Measurements from ENCODE around the gene IGSF8.

Gene IGSF8

GRCh38 chr1:160098852-160099561, 588 bp upstream of the IGSF8 start:
- H3K27me3 ChIP-seq (replicated peaks in 2 of 5; ENCODE audit: control insufficient read depth in 4 of 5, insufficient read depth in 5 of 5, low read length in 4 of 5), result no peaks in the 10 kb centered on the region
- H3K9me3 ChIP-seq (ENCODE audit: control extremely low read depth in 1 of 5, control insufficient read depth in 4 of 5, insufficient read depth in 2 of 5, low read depth in 1 of 5, low read length in 4 of 5), result no peaks in the 10 kb centered on the region
- whole genome bisulfite sequencing (ENCODE audit: insufficient coverage), result under 1% methylated on average over 19 of the region's 40 CpGs
- peaks cover 0 to 48% (median 35%) of the 10 kb centered on the region in 4 experiments for H3K4me1 ChIP-seq (ENCODE audit: control extremely low read depth in 1 of 4, control insufficient read depth in 4 of 4, insufficient read depth in 4 of 4, low read length in 3 of 4)
- DNase-seq, result peak; percentile 92 to 96 (median 95)
- POLR2A ChIA-PET, result interaction anchor here (1.1 kb wide), 1 partner anchor 52 kb away, joined by 3 read pairs; no protein-coding TSS in a partner anchor
- H3K27ac ChIP-seq (ENCODE audit: insufficient read depth in 1 of 2, low read depth in 1 of 2, low read length in 2 of 2, poor library complexity in 1 of 2, severe bottlenecking in 2 of 2), result peak overlapping the region; percentile 41 to 87
- CTCF ChIA-PET, result interaction anchor here (1.1 to 5.5 kb wide), 8 partner anchors 10 to 252 kb away, joined by 3 to 61 read pairs (median 5); no protein-coding TSS in a partner anchor
- H3K4me3 ChIP-seq (ENCODE audit: control insufficient read depth in 1 of 7, extremely low read depth in 1 of 7, insufficient read depth in 4 of 7, low read depth in 2 of 7, low read length in 6 of 7), result peak overlapping the region; percentile 37 to 89 (median 71)
- peaks cover 0 to 13% (median 6%) of the 10 kb centered on the region in 4 experiments for H3K36me3 ChIP-seq (ENCODE audit: control insufficient read depth in 4 of 4, insufficient read depth in 4 of 4, low read length in 3 of 4)

GRCh38 chr1:160097151-160097910, 1.1 kb downstream of the IGSF8 start:
- POLR2A ChIA-PET, result interaction anchor here (1.0 to 1.1 kb wide), 2 partner anchors 12 to 51 kb away, joined by 3 read pairs; no protein-coding TSS in a partner anchor
- Histone ChIP-seq H3K9me3 (ENCODE audit: control extremely low read depth in 1 of 5, control insufficient read depth in 4 of 5, insufficient read depth in 2 of 5, low read depth in 1 of 5, low read length in 4 of 5) (no peaks in the 10 kb centered on the region), H3K36me3 (ENCODE audit: control insufficient read depth in 4 of 4, insufficient read depth in 4 of 4, low read length in 3 of 4) (peaks cover 2 to 27% (median 14%) of the 10 kb centered on the region in 4 experiments), H3K27ac (ENCODE audit: insufficient read depth in 1 of 2, low read depth in 1 of 2, low read length in 2 of 2, poor library complexity in 1 of 2, severe bottlenecking in 2 of 2) (peak overlapping the region in 1 of 2 experiments; percentile 78), H3K4me1 (ENCODE audit: control extremely low read depth in 1 of 4, control insufficient read depth in 4 of 4, insufficient read depth in 4 of 4, low read length in 3 of 4) (peaks cover 0 to 42% (median 35%) of the 10 kb centered on the region in 4 experiments), H3K4me3 (ENCODE audit: control insufficient read depth in 1 of 7, extremely low read depth in 1 of 7, insufficient read depth in 4 of 7, low read depth in 2 of 7, low read length in 6 of 7) (peak overlapping the region in 6 of 7 experiments; percentile 71 to 88 (median 78)), H3K27me3 (replicated peaks in 2 of 5; ENCODE audit: control insufficient read depth in 4 of 5, insufficient read depth in 5 of 5, low read length in 4 of 5) (no peaks in the 10 kb centered on the region)
- CTCF ChIA-PET, result interaction anchor here (1.0 to 5.5 kb wide), 8 partner anchors 8 to 194 kb away, joined by 3 to 61 read pairs (median 6); no protein-coding TSS in a partner anchor
- no peak for DNase-seq
- 95% methylated on average over 5 of the region's 5 CpGs for WGBS (ENCODE audit: insufficient coverage)

GRCh38 chr1:160096274-160097116, 1.9 kb downstream of the IGSF8 start:
- 87% methylated on average over 3 of the region's 4 CpGs for WGBS (ENCODE audit: insufficient coverage)
- no peak overlapping the region for H3K4me3 ChIP-seq (ENCODE audit: control insufficient read depth in 1 of 7, extremely low read depth in 1 of 7, insufficient read depth in 4 of 7, low read depth in 2 of 7, low read length in 6 of 7)
- H3K4me1 ChIP-seq (ENCODE audit: control extremely low read depth in 1 of 4, control insufficient read depth in 4 of 4, insufficient read depth in 4 of 4, low read length in 3 of 4), result peaks cover 0 to 40% (median 34%) of the 10 kb centered on the region in 4 experiments
- no peak for DNase-seq
- H3K27ac ChIP-seq (ENCODE audit: insufficient read depth in 1 of 2, low read depth in 1 of 2, low read length in 2 of 2, poor library complexity in 1 of 2, severe bottlenecking in 2 of 2), result no peak overlapping the region
- H3K27me3 ChIP-seq (replicated peaks in 2 of 5; ENCODE audit: control insufficient read depth in 4 of 5, insufficient read depth in 5 of 5, low read length in 4 of 5), result no peaks in the 10 kb centered on the region
- CTCF ChIA-PET, result interaction anchor here (1.0 to 5.5 kb wide), 6 partner anchors 11 to 195 kb away, joined by 3 to 61 read pairs (median 8); no protein-coding TSS in a partner anchor
- no peaks in the 10 kb centered on the region for H3K9me3 ChIP-seq (ENCODE audit: control extremely low read depth in 1 of 5, control insufficient read depth in 4 of 5, insufficient read depth in 2 of 5, low read depth in 1 of 5, low read length in 4 of 5)
- peaks cover 5 to 35% (median 18%) of the 10 kb centered on the region in 4 experiments for H3K36me3 ChIP-seq (ENCODE audit: control insufficient read depth in 4 of 4, insufficient read depth in 4 of 4, low read length in 3 of 4)
- POLR2A ChIA-PET, result no interaction called here

- POLR2A ChIA-PET, result no interaction called here
Observed at GRCh38 chr1:160095382-160096105, 2.9 kb downstream of the IGSF8 start.

GRCh38 chr1:160094806-160095205, 3.6 kb downstream of the IGSF8 start:
- H3K27ac ChIP-seq (ENCODE audit: insufficient read depth in 1 of 2, low read depth in 1 of 2, low read length in 2 of 2, poor library complexity in 1 of 2, severe bottlenecking in 2 of 2), result no peak overlapping the region
- CTCF ChIA-PET, result interaction anchor here (0.8 to 5.5 kb wide), 4 partner anchors 9 to 197 kb away, joined by 4 to 61 read pairs (median 8); no protein-coding TSS in a partner anchor
- no peak for DNase-seq
- H3K27me3 ChIP-seq (replicated peaks in 2 of 5; ENCODE audit: control insufficient read depth in 4 of 5, insufficient read depth in 5 of 5, low read length in 4 of 5), result no peaks in the 10 kb centered on the region
- no peaks in the 10 kb centered on the region for H3K9me3 ChIP-seq (ENCODE audit: control extremely low read depth in 1 of 5, control insufficient read depth in 4 of 5, insufficient read depth in 2 of 5, low read depth in 1 of 5, low read length in 4 of 5)
- POLR2A ChIA-PET, result no interaction called here
- no peak overlapping the region for H3K4me3 ChIP-seq (ENCODE audit: control insufficient read depth in 1 of 7, extremely low read depth in 1 of 7, insufficient read depth in 4 of 7, low read depth in 2 of 7, low read length in 6 of 7)
- peaks cover 0 to 32% (median 28%) of the 10 kb centered on the region in 4 experiments for H3K4me1 ChIP-seq (ENCODE audit: control extremely low read depth in 1 of 4, control insufficient read depth in 4 of 4, insufficient read depth in 4 of 4, low read length in 3 of 4)
- H3K36me3 ChIP-seq (ENCODE audit: control insufficient read depth in 4 of 4, insufficient read depth in 4 of 4, low read length in 3 of 4), result peaks cover 5 to 48% (median 23%) of the 10 kb centered on the region in 4 experiments
- WGBS (ENCODE audit: insufficient coverage), result 99% methylated on average over 9 of the region's 14 CpGs

More at GRCh38 chr1:160095382-160096105, 2.9 kb downstream of the IGSF8 start:
- no peak for DNase-seq
- CTCF ChIA-PET, result interaction anchor here (0.8 to 5.5 kb wide), 7 partner anchors 10 to 196 kb away, joined by 3 to 61 read pairs (median 7); no protein-coding TSS in a partner anchor
- WGBS (ENCODE audit: insufficient coverage), result 100% methylated on average over 3 of the region's 4 CpGs
- Histone ChIP-seq H3K9me3 (ENCODE audit: control extremely low read depth in 1 of 5, control insufficient read depth in 4 of 5, insufficient read depth in 2 of 5, low read depth in 1 of 5, low read length in 4 of 5) (no peaks in the 10 kb centered on the region), H3K27ac (ENCODE audit: insufficient read depth in 1 of 2, low read depth in 1 of 2, low read length in 2 of 2, poor library complexity in 1 of 2, severe bottlenecking in 2 of 2) (no peak overlapping the region), H3K36me3 (ENCODE audit: control insufficient read depth in 4 of 4, insufficient read depth in 4 of 4, low read length in 3 of 4) (peaks cover 5 to 44% (median 20%) of the 10 kb centered on the region in 4 experiments), H3K27me3 (replicated peaks in 2 of 5; ENCODE audit: control insufficient read depth in 4 of 5, insufficient read depth in 5 of 5, low read length in 4 of 5) (no peaks in the 10 kb centered on the region), H3K4me3 (ENCODE audit: control insufficient read depth in 1 of 7, extremely low read depth in 1 of 7, insufficient read depth in 4 of 7, low read depth in 2 of 7, low read length in 6 of 7) (no peak overlapping the region), H3K4me1 (ENCODE audit: control extremely low read depth in 1 of 4, control insufficient read depth in 4 of 4, insufficient read depth in 4 of 4, low read length in 3 of 4) (peaks cover 0 to 32% (median 29%) of the 10 kb centered on the region in 4 experiments)

GRCh38 chr1:160094291-160094625, 4.2 kb downstream of the IGSF8 start:
- Histone ChIP-seq H3K4me3 (ENCODE audit: control insufficient read depth in 1 of 7, extremely low read depth in 1 of 7, insufficient read depth in 4 of 7, low read depth in 2 of 7, low read length in 6 of 7) (no peak overlapping the region), H3K27ac (ENCODE audit: insufficient read depth in 1 of 2, low read depth in 1 of 2, low read length in 2 of 2, poor library complexity in 1 of 2, severe bottlenecking in 2 of 2) (no peak overlapping the region), H3K9me3 (ENCODE audit: control extremely low read depth in 1 of 5, control insufficient read depth in 4 of 5, insufficient read depth in 2 of 5, low read depth in 1 of 5, low read length in 4 of 5) (no peaks in the 10 kb centered on the region), H3K4me1 (ENCODE audit: control extremely low read depth in 1 of 4, control insufficient read depth in 4 of 4, insufficient read depth in 4 of 4, low read length in 3 of 4) (peaks cover 0 to 26% (median 22%) of the 10 kb centered on the region in 4 experiments), H3K27me3 (replicated peaks in 2 of 5; ENCODE audit: control insufficient read depth in 4 of 5, insufficient read depth in 5 of 5, low read length in 4 of 5) (no peaks in the 10 kb centered on the region), H3K36me3 (ENCODE audit: control insufficient read depth in 4 of 4, insufficient read depth in 4 of 4, low read length in 3 of 4) (peaks cover 5 to 53% (median 23%) of the 10 kb centered on the region in 4 experiments)
- POLR2A ChIA-PET, result no interaction called here
- 96% methylated on average over 4 of the region's 4 CpGs for WGBS (ENCODE audit: insufficient coverage)
- no peak for DNase-seq
- CTCF ChIA-PET, result interaction anchor here (0.9 to 5.5 kb wide), 3 partner anchors 9 to 16 kb away, joined by 3 to 61 read pairs (median 10); no protein-coding TSS in a partner anchor

All from common myeloid progenitor, CD34-positive (primary cell).